ENCODE results near the gene LSM7. TPM values are rescaled to one million over a fixed set of nuclear protein-coding genes. Genes with fewer than 3 reads are reported as not detected.

Gene LSM7
- total RNA-seq, 1 donor from 2014 or later, result 183 TPM

- Histone ChIP-seq H3K4me2 (peak within 1 kb of the TSS; percentile 63), H3K79me2 (ENCODE audit: low read depth) (no peaks in the 10 kb centered on the region), H3K4me3 (peak within 1 kb of the TSS; percentile 3), H3K9ac (no peak within 1 kb of the TSS), H3K27ac (no peak within 1 kb of the TSS), H2AFZ (replicated peaks) (peak within 1 kb of the TSS; percentile 54), H3K4me1 (peaks cover 4% of the 10 kb centered on the region), H3K27me3 (peaks cover 42% of the 10 kb centered on the region), H3K36me3 (no peaks in the 10 kb centered on the region), H3F3A (ENCODE audit: low read depth) (peaks cover 17% of the 10 kb centered on the region), H4K20me1 (ENCODE audit: low read depth) (no peaks in the 10 kb centered on the region), H3K9me3 (ENCODE audit: low read depth) (no peaks in the 10 kb centered on the region)
- H3K4me3 Mint-ChIP-seq, result peak within 1 kb of the TSS; percentile 67
- H3K9me3 Mint-ChIP-seq, result no peaks in the 10 kb centered on the region
- H3K27me3 Mint-ChIP-seq (ENCODE audit: insufficient read depth, low read depth), result peaks cover 16% of the 10 kb centered on the region
- H3K27ac Mint-ChIP-seq, result peak within 1 kb of the TSS; percentile 55
- DNase-seq (ENCODE audit: low spot score), result peak; percentile 32
- peak; percentile 22 for TF ChIP-seq EZH2 (IDR thresholded peaks at IDR 0.05)
- no peak for TF ChIP-seq CTCF (IDR thresholded peaks at IDR 0.05)
- H3K36me3 Mint-ChIP-seq, result no peaks in the 10 kb centered on the region
- peaks cover 6% of the 10 kb centered on the region for H3K4me1 Mint-ChIP-seq
Measured at GRCh38 chr19:2359992-2360685, 31.8 kb upstream of the LSM7 start, which contains the start of gene TMPRSS9. Gene TMPRSS9, plus strand, starts transcription at chr19:2360265. Its CDS starts 29,521 bp downstream, at chr19:2389786.

GRCh38 chr19:2358548-2359173 is 30.3 kb upstream of the LSM7 start:
- Mint-ChIP-seq H3K4me3 (no peak overlapping the region), H3K4me1 (peaks cover 4% of the 10 kb centered on the region), H3K9me3 (no peaks in the 10 kb centered on the region), H3K27ac (no peak overlapping the region), H3K36me3 (no peaks in the 10 kb centered on the region), H3K27me3 (ENCODE audit: insufficient read depth, low read depth) (peaks cover 16% of the 10 kb centered on the region)
- Histone ChIP-seq H3K79me2 (ENCODE audit: low read depth) (no peaks in the 10 kb centered on the region), H3K9me3 (ENCODE audit: low read depth) (no peaks in the 10 kb centered on the region), H3K4me3 (no peak overlapping the region), H3F3A (ENCODE audit: low read depth) (peaks cover 17% of the 10 kb centered on the region), H3K27me3 (peaks cover 42% of the 10 kb centered on the region), H3K27ac (no peak overlapping the region), H4K20me1 (ENCODE audit: low read depth) (no peaks in the 10 kb centered on the region), H3K4me2 (no peak overlapping the region), H2AFZ (replicated peaks) (no peak overlapping the region), H3K4me1 (peaks cover 4% of the 10 kb centered on the region), H3K36me3 (no peaks in the 10 kb centered on the region), H3K9ac (no peak overlapping the region)
- DNase-seq (ENCODE audit: low spot score), result no peak
- TF ChIP-seq EZH2phosphoT487 (IDR thresholded peaks at IDR 0.05) (no peak), CTCF (IDR thresholded peaks at IDR 0.05) (no peak), EZH2 (IDR thresholded peaks at IDR 0.05) (no peak)

- no peak overlapping the region for H3K9ac ChIP-seq
Measured at GRCh38 chr19:2357279-2358206, 29.2 kb upstream of the LSM7 start.

More at GRCh38 chr19:2357279-2358206, 29.2 kb upstream of the LSM7 start:
- Histone ChIP-seq H3K4me3 (no peak overlapping the region), H3K4me1 (peaks cover 4% of the 10 kb centered on the region), H3K27ac (no peak overlapping the region), H3K4me2 (no peak overlapping the region), H3K79me2 (ENCODE audit: low read depth) (no peaks in the 10 kb centered on the region), H3K36me3 (no peaks in the 10 kb centered on the region), H3K9me3 (ENCODE audit: low read depth) (no peaks in the 10 kb centered on the region), H4K20me1 (ENCODE audit: low read depth) (no peaks in the 10 kb centered on the region), H3K27me3 (peaks cover 41% of the 10 kb centered on the region), H3F3A (ENCODE audit: low read depth) (peaks cover 17% of the 10 kb centered on the region), H2AFZ (replicated peaks) (no peak overlapping the region)
- Mint-ChIP-seq H3K4me1 (peaks cover 4% of the 10 kb centered on the region), H3K4me3 (no peak overlapping the region), H3K27ac (no peak overlapping the region), H3K9me3 (no peaks in the 10 kb centered on the region), H3K27me3 (ENCODE audit: insufficient read depth, low read depth) (peaks cover 16% of the 10 kb centered on the region), H3K36me3 (no peaks in the 10 kb centered on the region)
- TF ChIP-seq EZH2 (IDR thresholded peaks at IDR 0.05), result no peak
- no peak for TF ChIP-seq EZH2phosphoT487 (IDR thresholded peaks at IDR 0.05)
- TF ChIP-seq CTCF (IDR thresholded peaks at IDR 0.05), result no peak
- DNase-seq (ENCODE audit: low spot score), result no peak
